ENCODE results near the gene APBA2.

- no peak for TF ChIP-seq POLR2A (IDR thresholded peaks at IDR 0.05)
- no peak for TF ChIP-seq CTCF (IDR thresholded peaks at IDR 0.05)
These were observed 240.4 kb downstream of the APBA2 start for GRCh38 chr15:29126208-29126536.

All from upper lobe of left lung (tissue), 4 donors.